HG03064 (cell line): ENCODE results near the gene GRWD1.

Experiments
- ATAC-seq: cut with Tn5 transposase; IDR thresholded peaks from one replicate; pipeline ENCODE4 v1.9.1; 2021; ENCODE audit warnings: low read depth; ENCODE audit not compliant: unreplicated experiment

Gene GRWD1

DNA sequence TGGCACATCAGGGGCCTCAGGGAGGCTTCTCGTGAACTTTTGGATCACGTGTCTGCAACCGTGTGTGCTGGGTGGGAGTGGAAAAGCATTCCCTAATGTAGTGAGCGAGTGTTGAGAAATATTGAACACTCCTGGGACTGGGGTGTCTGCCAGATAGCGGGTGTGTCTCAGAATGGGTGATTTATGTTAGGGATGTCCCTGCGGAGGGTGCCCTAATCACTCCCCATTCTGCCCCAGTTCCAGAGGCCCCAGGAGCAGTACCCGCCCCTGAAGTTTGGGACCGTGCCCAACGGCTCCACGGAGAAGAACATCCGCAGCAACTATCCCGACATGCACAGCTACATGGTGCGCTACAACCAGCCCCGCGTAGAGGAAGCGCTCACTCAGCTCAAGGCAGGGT lies 24.2 kb upstream of the GRWD1 start:
- ATAC-seq: no peak

DNA sequence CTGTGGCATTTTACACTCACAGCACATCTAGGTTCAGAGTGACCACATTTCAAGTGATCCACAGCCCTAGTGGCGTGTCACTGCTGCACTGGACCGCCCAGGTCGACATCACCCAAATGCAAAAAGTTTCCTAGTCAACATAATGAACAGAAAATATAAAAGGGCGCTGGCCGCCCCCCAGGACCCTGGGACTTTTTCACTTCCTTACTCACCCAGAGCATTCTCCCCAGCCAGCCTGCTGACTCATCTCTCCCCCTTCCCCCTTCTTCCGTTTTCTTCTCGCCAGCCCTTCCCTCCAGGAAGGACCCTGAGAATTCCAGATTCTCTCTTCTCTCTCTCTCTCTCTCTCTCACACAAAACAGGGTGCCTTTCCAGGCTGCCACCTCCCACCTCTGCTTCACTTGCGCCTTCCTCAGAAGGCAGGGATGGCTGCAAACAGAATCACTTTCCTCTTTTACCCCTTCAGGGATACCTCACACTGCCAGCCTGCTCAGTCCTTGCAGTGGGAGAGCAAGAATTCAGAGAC lies 21.0 kb upstream of the GRWD1 start:
- ATAC-seq: no peak

DNA sequence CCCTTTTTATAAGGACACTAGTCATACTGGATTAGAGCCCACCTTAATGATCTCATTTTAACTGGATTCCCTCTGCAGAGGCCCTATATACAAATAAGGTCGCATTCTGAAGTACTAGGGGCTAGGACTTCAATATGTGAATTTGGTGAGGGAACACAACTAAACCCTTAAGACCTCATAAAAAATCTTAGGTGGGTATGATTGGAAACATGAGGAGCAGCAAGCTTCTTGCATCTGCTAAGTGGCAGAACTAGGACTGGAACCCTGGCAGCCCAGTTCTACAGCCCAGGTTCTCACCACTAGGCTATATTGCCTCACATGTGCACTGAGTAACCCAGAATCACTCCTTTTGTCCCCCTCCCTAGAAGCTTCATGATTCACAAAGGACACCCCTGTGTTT lies 17.1 kb upstream of the GRWD1 start:
- ATAC-seq: no peak

DNA sequence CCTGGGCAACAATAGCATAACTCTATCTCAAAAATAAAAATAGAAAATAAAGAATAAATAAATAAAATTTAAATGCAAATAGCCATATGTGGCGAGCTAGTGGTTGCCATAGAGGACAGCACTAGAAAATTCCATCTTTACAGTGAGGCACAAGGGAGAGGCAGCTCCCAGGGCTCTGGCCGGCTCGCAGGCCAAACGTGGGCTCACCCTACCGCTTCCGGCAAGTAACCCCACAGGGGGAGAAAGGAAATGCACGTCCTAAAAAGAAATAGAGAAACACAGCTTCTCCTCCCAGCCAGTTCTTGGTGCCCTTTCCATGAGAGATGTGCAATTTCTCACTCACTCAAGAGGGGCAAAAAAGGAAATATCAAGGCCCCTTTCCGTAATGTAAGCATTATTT lies 12.4 kb upstream of the GRWD1 start:
- ATAC-seq: no peak

DNA sequence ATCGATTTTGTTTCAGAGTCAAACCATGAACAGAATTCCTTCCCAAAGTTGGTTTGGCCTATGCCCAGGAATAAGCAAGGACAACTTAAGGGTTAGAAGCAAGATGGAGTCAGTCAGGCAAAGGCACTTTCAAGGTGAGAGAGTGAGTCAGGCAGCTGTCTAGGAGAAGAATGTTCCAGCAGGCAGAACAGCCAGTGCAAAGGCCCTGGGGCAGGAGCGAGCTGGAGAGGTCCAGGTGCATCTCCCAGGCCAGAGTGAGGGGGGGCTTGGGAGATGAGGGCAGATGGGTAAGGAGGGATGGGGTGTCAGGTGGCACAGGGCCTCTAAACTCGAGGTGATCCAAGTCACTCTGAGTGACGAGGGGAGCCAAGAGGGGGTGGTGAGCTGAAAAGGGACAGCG lies 9.2 kb upstream of the GRWD1 start:
- ATAC-seq: no peak

DNA sequence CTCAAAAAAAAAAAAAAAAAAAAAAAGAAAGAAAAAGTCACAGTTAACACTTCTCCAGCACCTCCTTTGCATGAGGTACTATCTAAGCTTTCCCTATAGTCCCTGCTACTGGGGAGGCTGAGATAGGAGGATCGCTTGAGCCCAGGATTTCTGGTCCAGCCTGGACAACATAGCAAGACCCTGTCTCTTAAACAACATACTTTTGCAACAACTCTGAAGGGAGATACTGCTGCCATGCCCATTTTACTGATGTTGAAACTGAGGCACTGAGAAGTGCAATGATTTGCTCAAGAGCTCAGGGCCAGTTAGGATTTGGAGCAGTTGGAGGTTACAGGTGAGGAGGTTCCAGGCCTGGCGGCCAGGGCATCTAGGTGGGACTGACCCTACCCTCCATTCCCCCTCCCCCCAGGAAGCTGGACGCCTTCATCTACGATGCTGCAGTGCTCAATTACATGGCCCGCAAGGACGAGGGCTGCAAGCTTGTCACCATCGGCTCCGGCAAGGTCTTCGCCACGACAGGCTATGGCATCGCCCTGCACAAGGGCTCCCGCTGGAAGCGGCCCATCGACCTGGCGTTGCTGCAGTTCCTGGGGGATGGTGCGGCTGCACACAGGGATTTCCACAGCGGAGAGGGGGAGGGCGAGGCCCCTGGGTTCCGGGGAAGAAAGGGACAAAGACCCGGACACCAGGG lies 4.3 kb upstream of the GRWD1 start:
- no peak for ATAC-seq

DNA sequence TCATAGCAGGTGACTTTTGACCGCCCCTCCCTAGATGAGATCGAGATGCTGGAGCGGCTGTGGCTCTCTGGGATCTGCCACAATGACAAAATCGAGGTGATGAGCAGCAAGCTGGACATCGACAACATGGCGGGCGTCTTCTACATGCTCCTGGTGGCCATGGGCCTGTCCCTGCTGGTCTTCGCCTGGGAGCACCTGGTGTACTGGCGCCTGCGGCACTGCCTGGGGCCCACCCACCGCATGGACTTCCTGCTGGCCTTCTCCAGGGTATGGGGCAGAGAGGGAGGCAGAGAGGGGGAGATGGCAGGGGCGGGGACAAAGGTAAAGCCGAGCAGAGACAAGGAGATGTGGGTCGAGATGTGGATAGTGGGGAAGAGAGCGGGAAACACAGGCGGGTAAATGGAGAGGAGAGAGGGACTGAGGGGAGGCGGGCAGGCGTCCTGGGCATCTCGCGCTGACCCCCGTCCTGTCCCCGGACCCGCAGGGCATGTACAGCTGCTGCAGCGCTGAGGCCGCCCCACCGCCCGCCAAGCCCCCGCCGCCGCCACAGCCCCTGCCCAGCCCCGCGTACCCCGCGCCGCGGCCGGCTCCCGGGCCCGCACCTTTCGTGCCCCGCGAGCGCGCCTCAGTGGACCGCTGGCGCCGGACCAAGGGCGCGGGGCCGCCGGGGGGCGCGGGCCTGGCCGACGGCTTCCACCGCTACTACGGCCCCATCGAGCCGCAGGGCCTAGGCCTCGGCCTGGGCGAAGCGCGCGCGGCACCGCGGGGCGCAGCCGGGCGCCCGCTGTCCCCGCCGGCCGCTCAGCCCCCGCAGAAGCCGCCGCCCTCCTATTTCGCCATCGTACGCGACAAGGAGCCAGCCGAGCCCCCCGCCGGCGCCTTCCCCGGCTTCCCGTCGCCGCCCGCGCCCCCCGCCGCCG lies 3.4 kb upstream of the GRWD1 start:
- no peak for ATAC-seq

DNA sequence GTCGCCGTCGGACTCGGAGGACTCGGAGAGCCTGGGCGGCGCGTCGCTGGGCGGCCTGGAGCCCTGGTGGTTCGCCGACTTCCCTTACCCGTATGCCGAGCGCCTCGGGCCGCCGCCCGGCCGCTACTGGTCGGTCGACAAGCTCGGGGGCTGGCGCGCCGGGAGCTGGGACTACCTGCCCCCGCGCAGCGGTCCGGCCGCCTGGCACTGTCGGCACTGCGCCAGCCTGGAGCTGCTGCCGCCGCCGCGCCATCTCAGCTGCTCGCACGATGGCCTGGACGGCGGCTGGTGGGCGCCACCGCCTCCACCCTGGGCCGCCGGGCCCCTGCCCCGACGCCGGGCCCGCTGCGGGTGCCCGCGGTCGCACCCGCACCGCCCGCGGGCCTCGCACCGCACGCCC lies 2.5 kb upstream of the GRWD1 start:
- ATAC-seq: no peak

DNA sequence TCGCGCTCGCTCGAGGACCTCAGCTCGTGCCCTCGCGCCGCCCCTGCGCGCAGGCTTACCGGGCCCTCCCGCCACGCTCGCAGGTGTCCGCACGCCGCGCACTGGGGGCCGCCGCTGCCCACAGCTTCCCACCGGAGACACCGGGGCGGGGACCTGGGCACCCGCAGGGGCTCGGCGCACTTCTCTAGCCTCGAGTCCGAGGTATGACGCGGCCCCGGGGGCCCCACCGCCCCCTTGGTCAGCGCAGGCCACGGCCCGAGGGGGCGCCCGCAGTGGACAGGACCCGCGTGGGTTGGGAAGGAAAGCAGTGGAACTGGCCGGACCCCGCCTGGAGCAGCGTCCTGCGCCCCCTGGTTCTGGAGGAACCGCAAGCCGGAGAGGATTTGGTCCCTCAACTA lies 2.1 kb upstream of the GRWD1 start:
- no peak for ATAC-seq

DNA sequence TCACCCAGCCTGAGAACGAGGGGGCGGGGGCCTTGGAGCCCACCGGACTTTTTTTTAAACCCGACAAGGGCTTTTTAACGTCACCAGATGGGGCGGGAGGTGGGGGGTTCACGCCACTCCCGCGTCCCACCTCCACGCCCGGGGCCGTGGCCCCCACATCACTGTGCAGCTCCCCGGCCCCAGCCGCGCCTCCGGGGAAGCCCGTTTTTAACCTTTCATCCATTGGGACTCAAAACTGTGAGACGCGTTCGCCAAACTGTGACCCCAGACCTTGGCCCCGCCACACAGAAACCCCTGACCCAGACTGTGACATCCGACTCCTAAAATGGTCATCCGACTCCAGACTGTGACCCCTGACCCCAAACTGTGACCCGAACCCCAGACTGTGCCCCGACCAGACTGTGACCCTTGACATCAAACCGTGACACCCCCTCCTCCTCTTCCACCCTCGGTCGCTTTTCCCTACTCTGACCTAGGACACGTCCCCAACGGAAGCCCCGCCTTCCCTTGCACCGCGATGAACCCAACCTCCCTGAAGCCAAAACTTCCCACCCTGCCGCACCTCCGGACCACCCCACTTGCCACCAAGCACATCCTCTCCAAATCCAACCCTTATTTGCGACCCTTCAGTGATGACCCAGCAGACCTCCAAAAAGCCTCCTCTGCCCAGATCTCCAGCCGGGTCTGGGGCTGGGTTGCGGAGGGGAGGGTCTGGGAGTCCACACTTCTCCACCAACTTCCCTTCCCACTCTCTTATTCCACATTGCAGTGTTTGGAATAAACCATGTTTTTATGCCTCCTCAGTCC lies 1.5 kb upstream of the GRWD1 start:
- ATAC-seq: no peak

DNA sequence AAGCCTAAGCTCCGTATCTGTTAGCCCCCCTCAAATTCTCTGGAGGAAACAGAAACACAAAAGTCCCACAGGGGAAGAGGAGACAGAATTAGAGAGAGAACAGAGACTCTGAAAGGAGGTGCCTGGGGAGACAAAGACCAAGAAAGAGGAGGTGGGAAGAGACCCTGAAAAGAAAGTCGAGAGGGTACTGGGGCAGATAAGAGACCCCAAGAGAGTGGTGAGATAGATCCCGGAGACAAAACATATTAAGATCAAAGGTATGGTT lies 915 bp upstream of the GRWD1 start:
- no peak for ATAC-seq

DNA sequence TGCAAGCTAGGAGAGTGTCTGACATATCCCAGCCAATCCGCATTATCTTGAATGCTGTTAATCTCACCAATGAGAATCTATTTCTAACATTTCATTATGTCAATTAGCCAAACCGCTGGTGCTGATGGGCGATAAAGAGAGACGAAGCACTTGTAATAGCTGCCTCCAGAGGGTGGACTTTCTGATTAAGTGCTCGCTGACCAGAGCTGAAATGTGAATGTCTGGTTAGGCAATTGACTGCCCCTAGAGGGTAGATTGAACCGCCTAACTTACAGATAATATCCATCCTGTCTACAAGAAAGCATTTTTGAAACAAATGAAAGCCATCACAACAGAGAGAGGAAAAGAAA lies 552 bp upstream of the GRWD1 start:
- ATAC-seq: peak; percentile 13

DNA sequence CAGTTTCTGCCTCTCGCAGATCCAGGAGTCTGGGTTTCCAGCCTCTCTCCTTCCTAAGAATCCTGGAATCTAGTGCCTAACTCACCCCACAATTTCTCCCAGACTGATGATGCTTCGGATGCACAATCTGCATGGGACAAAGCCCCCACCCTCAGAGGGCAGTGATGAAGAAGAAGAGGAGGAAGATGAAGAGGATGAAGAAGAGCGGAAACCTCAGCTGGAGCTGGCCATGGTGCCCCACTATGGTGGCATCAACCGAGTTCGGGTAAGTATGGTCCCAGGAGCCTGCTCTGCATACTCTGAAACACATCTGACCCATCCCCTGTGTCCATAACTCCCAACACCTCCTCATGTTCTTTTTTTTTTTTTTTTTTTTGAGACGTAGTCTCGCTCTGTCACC lies 796 bp downstream of the GRWD1 start:
- ATAC-seq: no peak

DNA sequence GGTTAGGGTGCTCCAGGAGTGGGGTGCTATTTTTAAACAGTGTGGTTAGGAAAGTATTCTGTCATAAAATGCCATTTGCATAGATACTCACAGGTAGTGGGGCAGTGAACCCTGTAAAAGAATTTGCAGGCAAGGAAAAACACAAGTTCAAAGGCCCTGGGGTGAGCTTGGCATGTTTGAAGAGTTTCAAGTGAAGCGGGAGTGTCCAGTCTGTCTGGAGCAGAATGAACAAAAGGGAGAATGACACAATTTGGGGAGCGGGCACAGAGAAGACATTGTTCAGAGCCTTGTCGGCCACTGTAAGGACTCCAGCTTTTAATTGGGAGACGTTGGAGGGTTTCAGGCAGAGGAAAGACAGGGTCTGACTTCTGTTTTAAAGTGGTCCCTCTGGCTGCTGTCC lies 2.8 kb downstream of the GRWD1 start:
- no peak for ATAC-seq

DNA sequence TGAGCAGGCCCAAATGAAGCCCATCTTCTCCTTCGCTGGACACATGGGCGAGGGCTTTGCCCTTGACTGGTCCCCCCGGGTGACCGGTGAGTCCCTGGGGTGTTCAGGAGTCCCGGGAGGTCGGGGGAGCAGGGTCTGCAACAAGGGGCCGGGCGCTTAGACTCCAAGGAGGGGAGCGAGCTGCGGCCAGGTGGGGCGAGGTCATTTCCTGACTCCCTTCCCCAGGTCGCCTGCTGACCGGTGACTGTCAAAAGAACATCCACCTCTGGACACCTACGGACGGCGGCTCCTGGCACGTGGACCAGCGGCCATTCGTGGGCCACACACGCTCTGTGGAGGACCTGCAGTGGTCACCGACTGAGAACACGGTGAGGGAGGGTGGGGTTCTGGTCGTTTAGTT lies 4.7 kb downstream of the GRWD1 start:
- no peak for ATAC-seq

DNA sequence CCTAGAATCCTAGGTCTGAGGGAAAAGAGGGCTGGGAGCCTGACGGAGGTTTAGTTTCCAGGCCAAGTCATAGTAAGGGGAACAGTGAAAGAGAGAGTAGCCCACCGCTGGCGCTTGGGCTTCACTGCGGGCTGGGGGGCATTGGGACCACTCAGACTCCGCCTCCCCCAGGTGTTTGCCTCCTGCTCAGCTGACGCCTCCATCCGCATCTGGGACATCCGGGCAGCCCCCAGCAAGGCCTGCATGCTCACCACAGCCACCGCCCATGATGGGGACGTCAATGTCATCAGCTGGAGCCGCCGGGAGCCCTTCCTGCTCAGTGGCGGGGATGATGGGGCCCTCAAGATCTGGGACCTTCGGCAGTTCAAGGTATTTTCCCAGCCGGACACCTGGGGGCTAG lies 5.1 kb downstream of the GRWD1 start:
- no peak for ATAC-seq

DNA sequence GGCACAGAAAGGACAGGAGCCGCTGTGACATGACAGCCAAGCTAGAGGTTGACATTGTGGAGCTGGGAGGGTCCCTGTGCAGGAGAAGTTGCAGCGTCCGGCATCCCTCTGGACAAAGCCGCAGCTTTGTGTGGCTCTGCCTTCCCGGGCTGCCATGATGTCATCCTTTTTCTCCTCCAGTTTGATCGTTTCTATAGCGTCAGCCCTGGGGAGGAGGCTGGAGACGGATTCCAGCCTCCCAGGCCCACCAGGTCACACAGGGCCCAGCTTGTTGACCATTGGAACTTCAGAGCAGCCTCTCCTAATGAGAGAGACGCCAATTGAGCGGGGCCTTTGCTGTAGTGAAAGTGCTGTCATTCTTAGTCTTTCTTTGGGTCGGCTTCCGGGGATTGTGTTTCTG lies 5.8 kb downstream of the GRWD1 start:
- ATAC-seq: no peak

DNA sequence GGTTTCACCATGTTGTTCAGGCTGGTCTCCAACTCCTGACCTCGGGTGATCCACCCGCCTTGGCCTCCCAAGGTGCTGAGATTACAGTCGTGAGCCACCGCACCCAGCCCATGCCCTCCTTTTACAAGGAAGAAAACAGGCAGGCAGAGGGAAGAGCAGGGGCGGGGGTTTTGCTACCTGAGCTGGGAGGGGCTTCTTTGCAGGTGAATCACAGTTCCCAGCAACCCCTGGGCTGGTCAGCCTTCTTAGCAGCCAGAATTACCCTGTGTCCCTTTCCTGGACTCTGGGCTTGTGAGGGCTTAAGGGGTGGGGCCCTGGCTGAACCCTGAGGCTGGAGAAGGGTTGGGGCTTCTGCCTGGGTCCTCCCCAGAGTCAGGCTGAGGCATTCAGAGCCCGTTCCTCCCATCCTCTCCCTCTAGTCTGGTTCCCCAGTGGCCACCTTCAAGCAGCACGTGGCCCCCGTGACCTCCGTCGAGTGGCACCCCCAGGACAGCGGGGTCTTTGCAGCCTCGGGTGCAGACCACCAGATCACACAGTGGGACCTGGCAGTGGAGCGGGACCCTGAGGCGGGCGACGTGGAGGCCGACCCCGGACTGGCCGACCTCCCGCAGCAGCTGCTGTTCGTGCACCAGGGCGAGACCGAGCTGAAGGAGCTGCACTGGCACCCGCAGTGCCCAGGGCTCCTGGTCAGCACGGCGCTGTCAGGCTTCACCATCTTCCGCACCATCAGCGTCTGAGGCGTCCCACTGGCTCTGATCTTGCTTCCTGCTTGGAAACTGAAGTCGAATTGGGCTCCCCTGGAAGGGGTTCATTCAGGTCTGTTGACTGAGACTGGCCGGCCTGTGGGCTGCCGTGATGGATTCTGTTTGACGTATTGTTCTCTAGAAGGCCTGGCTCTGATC lies 6.8 kb downstream of the GRWD1 start:
- ATAC-seq: no peak

DNA sequence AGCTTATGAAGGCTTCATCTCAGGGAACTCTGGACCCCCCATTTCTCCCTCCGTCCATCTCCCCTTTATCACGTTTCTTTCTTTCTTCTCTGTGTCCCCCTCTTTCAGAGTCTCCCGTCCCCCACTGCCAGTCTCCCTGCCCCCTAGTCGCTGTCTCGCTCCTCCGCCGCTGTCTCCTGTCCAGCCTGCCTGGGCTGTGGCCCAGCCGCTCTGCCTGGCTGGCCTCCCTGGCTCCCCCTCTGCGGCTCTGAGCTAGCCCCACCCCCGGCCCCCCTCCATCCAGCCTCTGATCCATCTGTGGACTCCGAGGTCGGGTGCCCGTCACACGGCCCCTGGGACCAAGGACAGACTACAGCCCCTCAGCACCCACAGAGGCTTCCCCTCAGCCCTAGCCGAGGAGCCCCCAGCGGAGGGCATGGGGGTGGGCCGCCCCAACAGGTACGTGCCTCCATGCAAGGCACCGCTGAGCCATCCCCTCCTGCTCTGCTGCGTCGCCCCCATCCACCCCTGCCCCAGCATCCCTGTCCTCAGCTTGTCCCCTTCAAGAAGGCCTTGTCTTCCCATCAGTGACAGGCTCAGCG lies 8.5 kb downstream of the GRWD1 start:
- no peak for ATAC-seq
